ENCODE measurements around the gene FBN1.

GRCh38 chr15:48646331-48646730 is 822 bp upstream of the FBN1 start:
- TF ChIP-seq POLR2A (IDR thresholded peaks at IDR 0.05) (no peak), CTCF (IDR thresholded peaks at IDR 0.05) (no peak)

All from vagina (tissue), 2 donors.